Retinal pigment epithelial cell (primary cell): Measurements from ENCODE around the gene DZIP1.

Experiments used
- DNase-seq: peaks from one replicate; pipeline ENCODE4 v3.0.0-alpha.2; 2010; ENCODE audit warnings: low read depth
- H3K4me3 ChIP-seq: 2 replicates; pipeline ENCODE4 v1.5.1; 2011; ENCODE audit warnings: mild to moderate bottlenecking, low read length, control low read depth, moderate library complexity
- TF ChIP-seq, protein P1 (sequence below): conservative IDR thresholded peaks from 2 replicates; pipeline ENCODE4 v1.5.1; 2011; ENCODE audit warnings: low read depth, low read length, control low read depth, inconsistent platforms

Gene DZIP1

DNA sequence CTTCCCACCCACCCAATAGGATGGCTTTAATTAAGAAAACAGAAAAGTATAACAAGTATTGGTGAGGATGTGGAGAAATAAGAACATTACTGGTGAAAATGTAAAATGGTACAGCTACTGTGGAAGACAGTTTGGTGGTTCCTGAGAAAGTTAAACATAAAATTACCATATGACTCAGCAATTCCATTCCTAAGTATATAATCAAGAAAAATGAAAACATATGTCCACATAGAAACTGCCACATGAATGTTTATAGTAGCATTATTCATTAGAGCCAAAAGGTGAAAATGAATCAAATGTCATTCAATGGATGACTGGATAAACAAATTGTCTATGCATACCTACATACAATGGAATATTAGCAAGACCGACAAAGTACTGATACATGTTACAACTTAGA is 16.9 kb downstream of the DZIP1 start:
- TF ChIP-seq, protein P1, sequence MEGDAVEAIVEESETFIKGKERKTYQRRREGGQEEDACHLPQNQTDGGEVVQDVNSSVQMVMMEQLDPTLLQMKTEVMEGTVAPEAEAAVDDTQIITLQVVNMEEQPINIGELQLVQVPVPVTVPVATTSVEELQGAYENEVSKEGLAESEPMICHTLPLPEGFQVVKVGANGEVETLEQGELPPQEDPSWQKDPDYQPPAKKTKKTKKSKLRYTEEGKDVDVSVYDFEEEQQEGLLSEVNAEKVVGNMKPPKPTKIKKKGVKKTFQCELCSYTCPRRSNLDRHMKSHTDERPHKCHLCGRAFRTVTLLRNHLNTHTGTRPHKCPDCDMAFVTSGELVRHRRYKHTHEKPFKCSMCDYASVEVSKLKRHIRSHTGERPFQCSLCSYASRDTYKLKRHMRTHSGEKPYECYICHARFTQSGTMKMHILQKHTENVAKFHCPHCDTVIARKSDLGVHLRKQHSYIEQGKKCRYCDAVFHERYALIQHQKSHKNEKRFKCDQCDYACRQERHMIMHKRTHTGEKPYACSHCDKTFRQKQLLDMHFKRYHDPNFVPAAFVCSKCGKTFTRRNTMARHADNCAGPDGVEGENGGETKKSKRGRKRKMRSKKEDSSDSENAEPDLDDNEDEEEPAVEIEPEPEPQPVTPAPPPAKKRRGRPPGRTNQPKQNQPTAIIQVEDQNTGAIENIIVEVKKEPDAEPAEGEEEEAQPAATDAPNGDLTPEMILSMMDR: no peak
- DNase-seq: no peak
- H3K4me3 ChIP-seq: no peak overlapping the region

- H3K4me3 ChIP-seq: no peak overlapping the region
- no peak for DNase-seq
- TF ChIP-seq, protein P1: no peak
Observed at GRCh38 chr13:95626768-95627167, 17.7 kb downstream of the DZIP1 start.

- no peak overlapping the region for H3K4me3 ChIP-seq
- DNase-seq: peak; percentile 8
- TF ChIP-seq, protein P1: peak; percentile 72
Observed at GRCh38 chr13:95624020-95624419, 20.5 kb downstream of the DZIP1 start.

DNA sequence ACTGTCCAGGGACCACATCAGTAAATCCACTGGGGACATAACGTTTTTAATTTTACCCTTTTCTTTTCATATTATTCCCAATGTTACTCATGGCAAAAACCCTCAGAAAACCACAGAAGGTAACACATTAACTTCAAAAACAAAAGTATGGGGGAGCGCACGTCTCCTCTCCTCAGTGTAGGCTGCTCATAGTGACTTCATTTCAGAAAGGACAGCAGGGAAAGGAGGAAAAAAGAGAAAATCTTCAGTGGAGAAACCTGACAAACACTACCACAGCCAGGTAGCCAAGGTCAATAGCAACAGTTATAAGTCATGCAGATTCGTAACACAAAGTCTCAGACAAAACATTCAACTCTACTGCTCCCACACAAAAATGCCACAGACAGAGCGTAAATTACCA is 21.4 kb downstream of the DZIP1 start:
- no peak overlapping the region for H3K4me3 ChIP-seq
- TF ChIP-seq, protein P1: no peak
- no peak for DNase-seq

GRCh38 chr13:95620825-95621498 is 23.5 kb downstream of the DZIP1 start:
- TF ChIP-seq, protein P1: no peak
- H3K4me3 ChIP-seq: no peak overlapping the region
- DNase-seq: no peak

GRCh38 chr13:95620030-95620824 is 24.3 kb downstream of the DZIP1 start:
- TF ChIP-seq, protein P1: no peak
- no peak overlapping the region for H3K4me3 ChIP-seq
- no peak for DNase-seq

DNA sequence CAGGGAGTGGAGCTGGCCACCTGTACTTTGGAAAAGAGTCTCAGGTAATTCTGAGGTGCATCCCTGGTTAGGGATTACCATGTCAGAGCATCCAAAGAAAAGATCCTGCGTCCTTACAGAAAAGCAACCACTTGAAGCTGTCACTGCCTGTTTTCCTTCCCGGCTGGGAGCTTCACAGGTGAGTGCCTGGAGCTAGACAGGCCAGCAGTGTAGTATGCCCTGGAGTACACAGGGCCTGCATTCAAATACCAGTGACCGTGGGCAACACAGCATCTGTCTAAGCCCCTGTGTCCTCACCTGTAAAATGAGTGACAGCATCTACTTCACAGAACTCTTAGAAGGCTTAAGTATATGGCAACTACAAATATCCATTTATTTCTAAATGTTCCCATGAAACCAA is 29.0 kb downstream of the DZIP1 start:
- DNase-seq: no peak
- no peak overlapping the region for H3K4me3 ChIP-seq
- TF ChIP-seq, protein P1: no peak
